Common myeloid progenitor, CD34-positive (primary cell): ENCODE data around the gene GRID1.

Source experiments
- CTCF ChIA-PET: fragments of 350-600 bp; sonication (Branson Sonifier 250); formaldehyde crosslinking; loops from one replicate; lab custom pipeline; 2021; ENCODE audit warnings: antibody characterized with exemption; lab: Charles Lee
- POLR2A ChIA-PET: fragments of 350-600 bp; sonication (Branson Sonifier 250); formaldehyde crosslinking; loops from one replicate; lab custom pipeline; 2021; ENCODE audit warnings: antibody characterized with exemption; lab: Charles Lee
- DNase-seq, 3 donors: peaks; one replicate each; pipeline versions ENCODE4 v3.0.0 to v3.0.0-alpha.2; 2013
- H3K27ac ChIP-seq, 2 experiments: 1 replicate in 1 of 2; 2 replicates in 1 of 2; pipeline ENCODE4 v1.7.0; 2013; ENCODE audit warnings: inconsistent platforms in 2 of 2, low read length in 2 of 2, mild to moderate bottlenecking in 2 of 2, low read depth in 1 of 2, moderate library complexity in 1 of 2; ENCODE audit not compliant: severe bottlenecking in 2 of 2, insufficient read depth in 1 of 2, poor library complexity in 1 of 2
- H3K27me3 ChIP-seq, 5 experiments: replicated peaks in 2 of 5; 1 replicate in 3 of 5; 2 replicates in 2 of 5; pipeline versions ENCODE4 v1.6.1 to v1.7.0; 2013; ENCODE audit warnings: low read length in 4 of 5, mild to moderate bottlenecking in 2 of 5, moderate library complexity in 2 of 5, inconsistent platforms in 1 of 5; ENCODE audit not compliant: insufficient read depth in 5 of 5, control insufficient read depth in 4 of 5
- H3K36me3 ChIP-seq, 4 experiments: 1 replicate in 2 of 4; 2 replicates in 2 of 4; pipeline versions ENCODE4 v1.6.1 to v1.7.0; 2013; ENCODE audit warnings: low read length in 3 of 4, control low read depth in 1 of 4, mild to moderate bottlenecking in 1 of 4; ENCODE audit not compliant: control insufficient read depth in 4 of 4, insufficient read depth in 4 of 4
- H3K4me1 ChIP-seq, 4 experiments: 1 replicate in 3 of 4; 2 replicates in 1 of 4; pipeline versions ENCODE4 v1.6.1 to v1.7.1; 2013; ENCODE audit warnings: low read length in 3 of 4, mild to moderate bottlenecking in 3 of 4, control low read depth in 1 of 4, inconsistent platforms in 1 of 4, moderate library complexity in 1 of 4; ENCODE audit not compliant: control insufficient read depth in 4 of 4, insufficient read depth in 4 of 4; ENCODE audit errors: control extremely low read depth in 1 of 4
- H3K4me3 ChIP-seq, 7 experiments: 1 replicate in 4 of 7; 2 replicates in 3 of 7; pipeline versions ENCODE4 v1.5.1 to v1.7.0; 2013; ENCODE audit warnings: mild to moderate bottlenecking in 7 of 7, low read length in 6 of 7, moderate library complexity in 6 of 7, inconsistent platforms in 2 of 7, low read depth in 2 of 7, control low read depth in 1 of 7; ENCODE audit not compliant: insufficient read depth in 4 of 7, control insufficient read depth in 1 of 7; ENCODE audit errors: extremely low read depth in 1 of 7
- H3K9me3 ChIP-seq, 5 experiments: 1 replicate in 4 of 5; 2 replicates in 1 of 5; pipeline versions ENCODE4 v1.6.1 to v1.7.1; 2013; ENCODE audit warnings: low read length in 4 of 5, mild to moderate bottlenecking in 2 of 5, inconsistent platforms in 1 of 5, low read depth in 1 of 5, moderate library complexity in 1 of 5; ENCODE audit not compliant: control insufficient read depth in 4 of 5, insufficient read depth in 2 of 5; ENCODE audit errors: control extremely low read depth in 1 of 5
- WGBS: methylation state at CpG from one replicate; pipeline ENCODE4 v1.1.5; 2013; ENCODE audit not compliant: insufficient coverage; 5-methylcytosine and 5-hydroxymethylcytosine counted together

The GRID1 gene

GRCh38 chr10:85565381-85565780, 801.2 kb downstream of the GRID1 start:
- no peaks in the 10 kb centered on the region for H3K9me3 ChIP-seq
- H3K4me1 ChIP-seq = no peaks in the 10 kb centered on the region
- no peaks in the 10 kb centered on the region for H3K27me3 ChIP-seq
- ChIA-PET POLR2A (no interaction called here), CTCF (no interaction called here)
- no peak overlapping the region for H3K4me3 ChIP-seq
- H3K36me3 ChIP-seq = no peaks in the 10 kb centered on the region
- WGBS = no CpG with 5 or more reads among the region's 1 CpG
- no peak overlapping the region for H3K27ac ChIP-seq
- DNase-seq = no peak

GRCh38 chr10:85558533-85558932, 808.1 kb downstream of the GRID1 start:
- Histone ChIP-seq H3K27me3 (peaks cover 0 to 1% (median 0%) of the 10 kb centered on the region in 5 experiments), H3K4me3 (no peak overlapping the region), H3K27ac (no peak overlapping the region), H3K9me3 (no peaks in the 10 kb centered on the region), H3K4me1 (no peaks in the 10 kb centered on the region), H3K36me3 (no peaks in the 10 kb centered on the region)
- no peak for DNase-seq
- POLR2A ChIA-PET = no interaction called here
- CTCF ChIA-PET = no interaction called here
- WGBS = 78% methylated on average over 4 of the region's 6 CpGs

DNA sequence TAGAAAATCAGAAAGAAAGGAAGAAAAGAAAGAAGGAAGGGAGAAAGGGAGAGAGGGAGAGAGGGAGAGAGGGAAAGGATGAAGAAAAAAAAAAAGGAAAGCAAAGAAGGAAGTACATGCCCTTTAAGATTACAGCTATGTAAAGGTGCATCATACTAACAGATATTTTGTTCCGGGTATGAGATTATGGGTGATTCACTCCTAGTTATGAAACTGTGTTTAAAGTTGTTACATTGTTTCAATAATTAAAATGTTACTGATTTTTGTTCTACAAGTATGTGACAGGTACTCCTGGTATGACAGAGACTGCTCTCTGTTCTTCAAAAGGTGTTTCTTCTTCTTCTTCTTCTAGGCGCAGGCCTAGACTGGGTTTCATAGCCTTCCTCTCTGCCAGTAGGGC, 808.9 kb downstream of the GRID1 start:
- Histone ChIP-seq H3K36me3 (no peaks in the 10 kb centered on the region), H3K4me1 (no peaks in the 10 kb centered on the region), H3K27me3 (peaks cover 0 to 1% (median 0%) of the 10 kb centered on the region in 5 experiments), H3K27ac (no peak overlapping the region), H3K9me3 (no peaks in the 10 kb centered on the region), H3K4me3 (no peak overlapping the region)
- ChIA-PET CTCF (no interaction called here), POLR2A (no interaction called here)
- 100% methylated on average over 1 of the region's 2 CpGs for WGBS
- no peak for DNase-seq

DNA sequence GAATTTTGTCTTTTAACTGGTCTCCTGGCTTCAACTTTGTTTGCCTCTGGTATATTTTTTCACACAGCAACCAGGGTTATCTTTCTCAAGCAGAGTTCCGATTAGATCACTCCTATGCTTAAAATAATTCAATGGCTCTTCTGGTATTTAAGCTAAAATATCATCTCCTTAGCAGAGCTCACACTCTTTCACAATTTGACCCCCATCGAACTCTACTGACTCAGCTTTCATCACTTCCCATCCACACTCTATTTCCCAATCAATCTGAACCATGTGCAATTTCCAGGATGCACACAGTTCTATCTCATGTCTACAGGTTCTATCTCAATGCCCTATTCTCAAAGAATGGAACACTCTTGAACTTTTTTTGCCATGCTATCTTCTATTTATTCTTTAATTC, 809.5 kb downstream of the GRID1 start:
- no peaks in the 10 kb centered on the region for H3K36me3 ChIP-seq
- 60% methylated on average over 1 of the region's 2 CpGs for WGBS
- H3K27me3 ChIP-seq = peaks cover 0 to 1% (median 0%) of the 10 kb centered on the region in 5 experiments
- H3K27ac ChIP-seq = no peak overlapping the region
- H3K4me3 ChIP-seq = no peak overlapping the region
- DNase-seq = no peak
- ChIA-PET POLR2A (no interaction called here), CTCF (no interaction called here)
- H3K4me1 ChIP-seq = no peaks in the 10 kb centered on the region
- no peaks in the 10 kb centered on the region for H3K9me3 ChIP-seq
